OCI-LY3 (cell line): Measurements from ENCODE around the gene RAB9B.

Source experiments
- H2AFZ ChIP-seq: fragments of 200-600, 300-600 bp; shearing (Covaris generic); 2 replicates; pipeline ENCODE4 v1.6.0; 2014; ENCODE audit warnings: antibody characterized with exemption, low read depth, low read length
- H3K27ac ChIP-seq: fragments of 200-600, 300-600 bp; sonication (generic); 2 replicates; pipeline ENCODE4 v1.5.1; 2014; ENCODE audit warnings: mild to moderate bottlenecking, low read length, moderate library complexity, mixed read lengths
- H3K27me3 ChIP-seq: fragments of 200-600, 300-600 bp; sonication (generic); 2 replicates; pipeline ENCODE4 v1.6.1; 2014; ENCODE audit warnings: low read depth, low read length, mixed read lengths
- H3K36me3 ChIP-seq: fragments of 200-600, 300-600 bp; sonication (generic); replicated peaks from 2 replicates; pipeline ENCODE3; 2014; ENCODE audit warnings: low read depth, low read length, mixed read lengths
- H3K4me1 ChIP-seq: fragments of 300-600, 200-600 bp; sonication (generic); 2 replicates; pipeline ENCODE4 v1.6.1; 2014; ENCODE audit warnings: low read length, mixed read lengths
- H3K4me2 ChIP-seq: fragments of 200-600, 300-600 bp; sonication (generic); 2 replicates; pipeline ENCODE4 v1.6.1; 2014; ENCODE audit warnings: low read length, mixed read lengths
- H3K4me3 ChIP-seq: fragments of 300-600, 200-600 bp; sonication (generic); 2 replicates; pipeline ENCODE4 v1.5.1; 2014; ENCODE audit warnings: antibody characterized with exemption, mild to moderate bottlenecking, low read length, moderate library complexity
- H3K79me2 ChIP-seq: fragments of 300-600, 200-600 bp; shearing (Covaris generic); 2 replicates; pipeline ENCODE4 v1.6.1; 2014; ENCODE audit warnings: mild to moderate bottlenecking, low read length, mixed read lengths
- H3K9ac ChIP-seq: fragments of 300-600, 200-600 bp; shearing (Covaris generic); 2 replicates; pipeline ENCODE4 v1.6.0; 2014; ENCODE audit warnings: mild to moderate bottlenecking, low read length, moderate library complexity
- H3K9me3 ChIP-seq: fragments of 200-600, 300-600 bp; shearing (Covaris generic); 2 replicates; pipeline ENCODE4 v1.6.1; 2014; ENCODE audit warnings: low read length, mixed read lengths; ENCODE audit not compliant: insufficient read depth
- H4K20me1 ChIP-seq: fragments of 200-600, 300-600 bp; sonication (generic); 2 replicates; pipeline ENCODE4 v1.6.1; 2016; ENCODE audit warnings: low read length, mixed read lengths; ENCODE audit not compliant: insufficient read depth
- EZH2phosphoT487 ChIP-seq: fragments of 200-600 bp; shearing (Covaris generic); IDR thresholded peaks from 2 replicates; pipeline ENCODE4 v1.6.1; 2018; ENCODE audit warnings: antibody characterized with exemption, mixed run types, low read depth
- TF ChIP-seq, protein P1 (sequence below): fragments of 200-600, 300-600 bp; sonication (generic); IDR thresholded peaks from 2 replicates; pipeline ENCODE4 v1.5.1; 2014; ENCODE audit warnings: antibody characterized with exemption, low read length, low read depth

The RAB9B gene

GRCh38 chrX:103864886-103865534 is 33.0 kb upstream of the RAB9B start:
- no peak overlapping the region for H3K4me2 ChIP-seq
- H3K4me1 ChIP-seq = no peaks in the 10 kb centered on the region
- no peak overlapping the region for H3K9ac ChIP-seq
- no peaks in the 10 kb centered on the region for H3K36me3 ChIP-seq
- TF ChIP-seq, protein P1, sequence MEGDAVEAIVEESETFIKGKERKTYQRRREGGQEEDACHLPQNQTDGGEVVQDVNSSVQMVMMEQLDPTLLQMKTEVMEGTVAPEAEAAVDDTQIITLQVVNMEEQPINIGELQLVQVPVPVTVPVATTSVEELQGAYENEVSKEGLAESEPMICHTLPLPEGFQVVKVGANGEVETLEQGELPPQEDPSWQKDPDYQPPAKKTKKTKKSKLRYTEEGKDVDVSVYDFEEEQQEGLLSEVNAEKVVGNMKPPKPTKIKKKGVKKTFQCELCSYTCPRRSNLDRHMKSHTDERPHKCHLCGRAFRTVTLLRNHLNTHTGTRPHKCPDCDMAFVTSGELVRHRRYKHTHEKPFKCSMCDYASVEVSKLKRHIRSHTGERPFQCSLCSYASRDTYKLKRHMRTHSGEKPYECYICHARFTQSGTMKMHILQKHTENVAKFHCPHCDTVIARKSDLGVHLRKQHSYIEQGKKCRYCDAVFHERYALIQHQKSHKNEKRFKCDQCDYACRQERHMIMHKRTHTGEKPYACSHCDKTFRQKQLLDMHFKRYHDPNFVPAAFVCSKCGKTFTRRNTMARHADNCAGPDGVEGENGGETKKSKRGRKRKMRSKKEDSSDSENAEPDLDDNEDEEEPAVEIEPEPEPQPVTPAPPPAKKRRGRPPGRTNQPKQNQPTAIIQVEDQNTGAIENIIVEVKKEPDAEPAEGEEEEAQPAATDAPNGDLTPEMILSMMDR = no peak
- TF ChIP-seq EZH2phosphoT487 = no peak
- H2AFZ ChIP-seq = no peak overlapping the region
- no peak overlapping the region for H3K27ac ChIP-seq
- H3K4me3 ChIP-seq = no peak overlapping the region
- H3K9me3 ChIP-seq = no peaks in the 10 kb centered on the region
- H3K79me2 ChIP-seq = no peaks in the 10 kb centered on the region
- no peaks in the 10 kb centered on the region for H3K27me3 ChIP-seq
- no peaks in the 10 kb centered on the region for H4K20me1 ChIP-seq

DNA sequence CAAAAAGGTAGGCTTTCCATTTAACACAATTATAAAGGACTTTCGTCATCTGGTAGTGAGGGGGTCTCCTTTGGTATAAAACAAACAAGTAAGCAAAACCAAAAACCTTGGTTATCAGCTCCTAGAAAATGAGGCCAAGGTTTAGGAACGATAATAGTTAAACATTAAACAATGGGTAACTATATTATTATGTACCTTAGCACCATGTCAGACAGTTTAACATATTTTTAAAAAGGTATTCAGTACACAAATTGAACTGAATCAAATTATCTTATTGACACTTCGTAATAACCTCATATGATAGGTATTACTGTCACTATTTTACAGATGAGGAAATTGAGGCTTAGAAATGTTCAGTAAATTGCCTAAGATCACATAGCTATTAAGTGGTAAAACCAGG is 32.1 kb upstream of the RAB9B start:
- no peaks in the 10 kb centered on the region for H3K4me1 ChIP-seq
- H3K4me2 ChIP-seq = no peak overlapping the region
- H3K4me3 ChIP-seq = no peak overlapping the region
- no peaks in the 10 kb centered on the region for H3K79me2 ChIP-seq
- H4K20me1 ChIP-seq = no peaks in the 10 kb centered on the region
- H3K9me3 ChIP-seq = no peaks in the 10 kb centered on the region
- H3K36me3 ChIP-seq = no peaks in the 10 kb centered on the region
- no peak overlapping the region for H3K9ac ChIP-seq
- no peak for TF ChIP-seq EZH2phosphoT487
- TF ChIP-seq, protein P1 = no peak
- no peak overlapping the region for H3K27ac ChIP-seq
- H3K27me3 ChIP-seq = no peaks in the 10 kb centered on the region
- H2AFZ ChIP-seq = no peak overlapping the region

- no peaks in the 10 kb centered on the region for H3K27me3 ChIP-seq
- H3K79me2 ChIP-seq = no peaks in the 10 kb centered on the region
- H3K4me1 ChIP-seq = no peaks in the 10 kb centered on the region
- TF ChIP-seq, protein P1 = no peak
- no peak for TF ChIP-seq EZH2phosphoT487
- no peak overlapping the region for H2AFZ ChIP-seq
- no peaks in the 10 kb centered on the region for H3K9me3 ChIP-seq
- no peak overlapping the region for H3K4me2 ChIP-seq
- H4K20me1 ChIP-seq = no peaks in the 10 kb centered on the region
- no peak overlapping the region for H3K4me3 ChIP-seq
- no peak overlapping the region for H3K27ac ChIP-seq
- no peaks in the 10 kb centered on the region for H3K36me3 ChIP-seq
- no peak overlapping the region for H3K9ac ChIP-seq
Measured at GRCh38 chrX:103861200-103861599, 29.1 kb upstream of the RAB9B start.

DNA sequence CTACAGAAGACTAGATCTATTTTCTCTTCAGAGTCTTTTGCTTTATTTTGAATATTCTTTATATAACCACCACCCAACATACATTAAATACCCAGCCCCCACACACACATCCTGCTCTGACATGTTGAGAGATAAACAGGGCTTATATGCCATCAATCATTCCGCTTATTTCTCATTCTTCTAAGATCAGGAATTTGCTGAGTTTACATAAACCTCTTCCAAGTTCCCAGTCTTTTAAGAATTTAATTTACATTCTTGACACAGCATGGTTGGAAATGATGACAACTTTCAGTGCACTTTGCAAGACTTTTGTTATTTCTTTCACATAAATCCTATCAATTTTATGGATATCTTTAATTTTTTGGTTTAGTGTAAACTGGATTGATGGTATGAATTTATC is 17.5 kb upstream of the RAB9B start:
- TF ChIP-seq EZH2phosphoT487 = no peak
- TF ChIP-seq, protein P1 = no peak
- no peak overlapping the region for H3K9ac ChIP-seq
- H3K79me2 ChIP-seq = no peaks in the 10 kb centered on the region
- no peaks in the 10 kb centered on the region for H3K27me3 ChIP-seq
- H3K36me3 ChIP-seq = no peaks in the 10 kb centered on the region
- no peak overlapping the region for H2AFZ ChIP-seq
- no peaks in the 10 kb centered on the region for H3K4me1 ChIP-seq
- no peak overlapping the region for H3K4me3 ChIP-seq
- H3K27ac ChIP-seq = no peak overlapping the region
- no peaks in the 10 kb centered on the region for H3K9me3 ChIP-seq
- no peak overlapping the region for H3K4me2 ChIP-seq
- no peaks in the 10 kb centered on the region for H4K20me1 ChIP-seq
